ENCODE measurements around the gene GAPT.

GAPT gene

GRCh38 chr5:58481066-58481676 is 10.1 kb upstream of the GAPT start:
- DNase-seq (ENCODE audit: low spot score) = no peak
- H3K23ac ChIP-seq (ENCODE audit: low read depth, low read length, poor library complexity) = peak overlapping the region; percentile 56
- no peaks in the 10 kb centered on the region for H3K36me3 ChIP-seq (replicated peaks in 1 of 2; ENCODE audit: control insufficient read depth in 2 of 2, insufficient read depth in 2 of 2, low read length in 2 of 2)
- H3K4me2 ChIP-seq (ENCODE audit: insufficient read depth, low read length, poor library complexity, severe bottlenecking) = no peak overlapping the region
- peak overlapping the region; percentile 95 for H4K8ac ChIP-seq (ENCODE audit: low read depth, low read length)
- no peak overlapping the region for H2BK12ac ChIP-seq (ENCODE audit: low read length)
- no peaks in the 10 kb centered on the region for H3K79me1 ChIP-seq (ENCODE audit: low read depth, low read length)
- no peak overlapping the region for H3K4ac ChIP-seq (ENCODE audit: low read length)
- H3K27ac ChIP-seq (replicated peaks; ENCODE audit: low read length) = no peak overlapping the region
- no peak overlapping the region for H2AFZ ChIP-seq (ENCODE audit: low read length)
- no peak overlapping the region for H2AK5ac ChIP-seq (ENCODE audit: low read depth, low read length)
- H3K4me1 ChIP-seq (ENCODE audit: control insufficient read depth in 2 of 2, insufficient read depth in 1 of 2, low read depth in 1 of 2, low read length in 2 of 2) = peaks cover 0 to 2% of the 10 kb centered on the region in 2 donors
- no peak overlapping the region for H2BK5ac ChIP-seq (ENCODE audit: low read length)
- H2BK120ac ChIP-seq (ENCODE audit: low read depth, low read length) = no peak overlapping the region
- peak overlapping the region; percentile 67 for H4K91ac ChIP-seq (ENCODE audit: low read depth, low read length, poor library complexity)
- H3K9ac ChIP-seq (ENCODE audit: low read depth, low read length, poor library complexity) = peak overlapping the region; percentile 47
- peaks cover 0 to 8% of the 10 kb centered on the region in 2 donors for H3K9me3 ChIP-seq (replicated peaks in 1 of 2; ENCODE audit: control insufficient read depth in 2 of 2, insufficient read depth in 1 of 2, low read depth in 1 of 2, low read length in 2 of 2)
- no peak overlapping the region for H2BK15ac ChIP-seq (ENCODE audit: low read length)
- peak overlapping the region; percentile 85 for H3K14ac ChIP-seq (ENCODE audit: low read length)
- peak overlapping the region in 1 of 2 donors; percentile 59 for H3K4me3 ChIP-seq (ENCODE audit: low read length in 2 of 2)
- H3K27me3 ChIP-seq (ENCODE audit: control insufficient read depth in 3 of 3, insufficient read depth in 3 of 3, low read depth in 1 of 3, low read length in 3 of 3) = no peaks in the 10 kb centered on the region
- no peak overlapping the region for H3K18ac ChIP-seq (ENCODE audit: low read length)

GRCh38 chr5:58481828-58482227 is 9.4 kb upstream of the GAPT start:
- no peak overlapping the region for H3K9ac ChIP-seq (ENCODE audit: low read depth, low read length, poor library complexity)
- H3K4me3 ChIP-seq (ENCODE audit: low read length in 2 of 2) = peak overlapping the region in 1 of 2 donors; percentile 64
- no peak overlapping the region for H3K4me2 ChIP-seq (ENCODE audit: insufficient read depth, low read length, poor library complexity, severe bottlenecking)
- peaks cover 0 to 2% of the 10 kb centered on the region in 2 donors for H3K4me1 ChIP-seq (ENCODE audit: control insufficient read depth in 2 of 2, insufficient read depth in 1 of 2, low read depth in 1 of 2, low read length in 2 of 2)
- H3K27ac ChIP-seq (replicated peaks; ENCODE audit: low read length) = no peak overlapping the region
- no peak overlapping the region for H2AFZ ChIP-seq (ENCODE audit: low read length)
- no peak overlapping the region for H2BK120ac ChIP-seq (ENCODE audit: low read depth, low read length)
- H4K91ac ChIP-seq (ENCODE audit: low read depth, low read length, poor library complexity) = no peak overlapping the region
- H3K79me1 ChIP-seq (ENCODE audit: low read depth, low read length) = no peaks in the 10 kb centered on the region
- peak overlapping the region; percentile 60 for H3K23ac ChIP-seq (ENCODE audit: low read depth, low read length, poor library complexity)
- H4K8ac ChIP-seq (ENCODE audit: low read depth, low read length) = no peak overlapping the region
- DNase-seq (ENCODE audit: low spot score) = no peak
- peaks cover 0 to 8% of the 10 kb centered on the region in 2 donors for H3K9me3 ChIP-seq (replicated peaks in 1 of 2; ENCODE audit: control insufficient read depth in 2 of 2, insufficient read depth in 1 of 2, low read depth in 1 of 2, low read length in 2 of 2)
- peak overlapping the region; percentile 2 for H2BK12ac ChIP-seq (ENCODE audit: low read length)
- no peak overlapping the region for H2AK5ac ChIP-seq (ENCODE audit: low read depth, low read length)
- no peak overlapping the region for H3K4ac ChIP-seq (ENCODE audit: low read length)
- no CpG with 5 or more reads among the region's 6 CpGs for WGBS, 2 donors (ENCODE audit: extremely low coverage in 2 of 2, insufficient read length in 2 of 2, insufficient replicate concordance in 1 of 2)
- H3K27me3 ChIP-seq (ENCODE audit: control insufficient read depth in 3 of 3, insufficient read depth in 3 of 3, low read depth in 1 of 3, low read length in 3 of 3) = no peaks in the 10 kb centered on the region
- peak overlapping the region; percentile 85 for H3K14ac ChIP-seq (ENCODE audit: low read length)
- H3K36me3 ChIP-seq (replicated peaks in 1 of 2; ENCODE audit: control insufficient read depth in 2 of 2, insufficient read depth in 2 of 2, low read length in 2 of 2) = no peaks in the 10 kb centered on the region
- no peak overlapping the region for H3K18ac ChIP-seq (ENCODE audit: low read length)
- no peak overlapping the region for H2BK15ac ChIP-seq (ENCODE audit: low read length)
- no peak overlapping the region for H2BK5ac ChIP-seq (ENCODE audit: low read length)

GRCh38 chr5:58482536-58482935 is 8.7 kb upstream of the GAPT start:
- H4K91ac ChIP-seq (ENCODE audit: low read depth, low read length, poor library complexity) = no peak overlapping the region
- H3K79me1 ChIP-seq (ENCODE audit: low read depth, low read length) = no peaks in the 10 kb centered on the region
- no peak overlapping the region for H2BK120ac ChIP-seq (ENCODE audit: low read depth, low read length)
- H3K9ac ChIP-seq (ENCODE audit: low read depth, low read length, poor library complexity) = peak overlapping the region; percentile 25
- H2BK15ac ChIP-seq (ENCODE audit: low read length) = no peak overlapping the region
- H4K8ac ChIP-seq (ENCODE audit: low read depth, low read length) = no peak overlapping the region
- no peak overlapping the region for H3K18ac ChIP-seq (ENCODE audit: low read length)
- H2AK5ac ChIP-seq (ENCODE audit: low read depth, low read length) = no peak overlapping the region
- peaks cover 0 to 8% of the 10 kb centered on the region in 2 donors for H3K9me3 ChIP-seq (replicated peaks in 1 of 2; ENCODE audit: control insufficient read depth in 2 of 2, insufficient read depth in 1 of 2, low read depth in 1 of 2, low read length in 2 of 2)
- H2BK5ac ChIP-seq (ENCODE audit: low read length) = no peak overlapping the region
- H2AFZ ChIP-seq (ENCODE audit: low read length) = no peak overlapping the region
- H3K14ac ChIP-seq (ENCODE audit: low read length) = peak overlapping the region; percentile 77
- peak overlapping the region in 1 of 2 donors; percentile 51 for H3K4me3 ChIP-seq (ENCODE audit: low read length in 2 of 2)
- H3K4me1 ChIP-seq (ENCODE audit: control insufficient read depth in 2 of 2, insufficient read depth in 1 of 2, low read depth in 1 of 2, low read length in 2 of 2) = peaks cover 0 to 2% of the 10 kb centered on the region in 2 donors
- no peak overlapping the region for H3K23ac ChIP-seq (ENCODE audit: low read depth, low read length, poor library complexity)
- no CpG with 5 or more reads among the region's 1 CpG for WGBS, 2 donors (ENCODE audit: extremely low coverage in 2 of 2, insufficient read length in 2 of 2, insufficient replicate concordance in 1 of 2)
- H3K27me3 ChIP-seq (ENCODE audit: control insufficient read depth in 3 of 3, insufficient read depth in 3 of 3, low read depth in 1 of 3, low read length in 3 of 3) = no peaks in the 10 kb centered on the region
- H3K36me3 ChIP-seq (replicated peaks in 1 of 2; ENCODE audit: control insufficient read depth in 2 of 2, insufficient read depth in 2 of 2, low read length in 2 of 2) = no peaks in the 10 kb centered on the region
- no peak overlapping the region for H3K4ac ChIP-seq (ENCODE audit: low read length)
- H2BK12ac ChIP-seq (ENCODE audit: low read length) = no peak overlapping the region
- no peak overlapping the region for H3K4me2 ChIP-seq (ENCODE audit: insufficient read depth, low read length, poor library complexity, severe bottlenecking)
- DNase-seq (ENCODE audit: low spot score) = no peak
- H3K27ac ChIP-seq (replicated peaks; ENCODE audit: low read length) = no peak overlapping the region

GRCh38 chr5:58484505-58484904 is 6.7 kb upstream of the GAPT start:
- H3K9ac ChIP-seq (ENCODE audit: low read depth, low read length, poor library complexity) = no peak overlapping the region
- no peak for DNase-seq (ENCODE audit: low spot score)
- no peak overlapping the region for H4K8ac ChIP-seq (ENCODE audit: low read depth, low read length)
- no peak overlapping the region for H2BK12ac ChIP-seq (ENCODE audit: low read length)
- no peaks in the 10 kb centered on the region for H3K36me3 ChIP-seq (replicated peaks in 1 of 2; ENCODE audit: control insufficient read depth in 2 of 2, insufficient read depth in 2 of 2, low read length in 2 of 2)
- peaks cover 0 to 8% of the 10 kb centered on the region in 2 donors for H3K9me3 ChIP-seq (replicated peaks in 1 of 2; ENCODE audit: control insufficient read depth in 2 of 2, insufficient read depth in 1 of 2, low read depth in 1 of 2, low read length in 2 of 2)
- H3K18ac ChIP-seq (ENCODE audit: low read length) = no peak overlapping the region
- no peaks in the 10 kb centered on the region for H3K79me1 ChIP-seq (ENCODE audit: low read depth, low read length)
- no peak overlapping the region for H3K14ac ChIP-seq (ENCODE audit: low read length)
- no peaks in the 10 kb centered on the region for H3K27me3 ChIP-seq (ENCODE audit: control insufficient read depth in 3 of 3, insufficient read depth in 3 of 3, low read depth in 1 of 3, low read length in 3 of 3)
- H2AK5ac ChIP-seq (ENCODE audit: low read depth, low read length) = no peak overlapping the region
- no CpG with 5 or more reads among the region's 4 CpGs for WGBS, 2 donors (ENCODE audit: extremely low coverage in 2 of 2, insufficient read length in 2 of 2, insufficient replicate concordance in 1 of 2)
- H3K4ac ChIP-seq (ENCODE audit: low read length) = no peak overlapping the region
- H2AFZ ChIP-seq (ENCODE audit: low read length) = no peak overlapping the region
- H4K91ac ChIP-seq (ENCODE audit: low read depth, low read length, poor library complexity) = no peak overlapping the region
- H3K4me1 ChIP-seq (ENCODE audit: control insufficient read depth in 2 of 2, insufficient read depth in 1 of 2, low read depth in 1 of 2, low read length in 2 of 2) = peaks cover 0 to 2% of the 10 kb centered on the region in 2 donors
- H3K4me2 ChIP-seq (ENCODE audit: insufficient read depth, low read length, poor library complexity, severe bottlenecking) = no peak overlapping the region
- H2BK120ac ChIP-seq (ENCODE audit: low read depth, low read length) = no peak overlapping the region
- no peak overlapping the region for H3K27ac ChIP-seq (replicated peaks; ENCODE audit: low read length)
- no peak overlapping the region for H2BK5ac ChIP-seq (ENCODE audit: low read length)
- no peak overlapping the region for H2BK15ac ChIP-seq (ENCODE audit: low read length)
- no peak overlapping the region for H3K4me3 ChIP-seq (ENCODE audit: low read length in 2 of 2)
- H3K23ac ChIP-seq (ENCODE audit: low read depth, low read length, poor library complexity) = no peak overlapping the region

Data from neuronal stem cell (in vitro differentiated cells).